MM.1S (cell line): ENCODE data around the gene DCTN3.

Experiments
- DNase-seq: peaks from one replicate; pipeline ENCODE4 v3.0.0-alpha.2; 2015
- H2AFZ ChIP-seq: fragments of 300-600 bp; sonication (generic); 2 replicates; pipeline ENCODE4 v1.6.0; 2016; ENCODE audit warnings: antibody characterized with exemption, low read length
- H3F3A ChIP-seq: fragments of 300-600 bp; sonication (generic); 2 replicates; pipeline ENCODE4 v1.6.1; 2016; ENCODE audit warnings: mild to moderate bottlenecking, antibody characterized with exemption, low read length, moderate library complexity, mixed read lengths; ENCODE audit not compliant: insufficient read depth
- H3K27ac ChIP-seq: fragments of 300-600 bp; sonication (generic); 2 replicates; pipeline ENCODE4 v1.5.1; 2016; ENCODE audit warnings: mild to moderate bottlenecking, low read length
- H3K27me3 ChIP-seq: fragments of 300-600 bp; sonication (generic); replicated peaks from 2 replicates; pipeline ENCODE4 v1.6.0; 2016; ENCODE audit warnings: low read length; ENCODE audit not compliant: insufficient read depth
- H3K36me3 ChIP-seq: fragments of 300-600 bp; sonication (generic); replicated peaks from 2 replicates; pipeline ENCODE4 v1.6.1; 2016; ENCODE audit warnings: mild to moderate bottlenecking, low read length, mixed read lengths; ENCODE audit not compliant: insufficient read depth
- H3K4me1 ChIP-seq: fragments of 300-600 bp; sonication (generic); 2 replicates; pipeline ENCODE4 v1.6.1; 2016; ENCODE audit warnings: low read length, mixed read lengths
- H3K4me2 ChIP-seq: fragments of 300-600 bp; sonication (generic); 2 replicates; pipeline ENCODE4 v1.6.0; 2016; ENCODE audit warnings: low read depth, low read length
- H3K4me3 ChIP-seq: fragments of 300-600 bp; sonication (generic); 2 replicates; pipeline ENCODE4 v1.5.1; 2016; ENCODE audit warnings: low read length, mixed read lengths
- H3K79me2 ChIP-seq: fragments of 300-600 bp; sonication (generic); 2 replicates; pipeline ENCODE4 v1.6.1; 2016; ENCODE audit warnings: mixed run types, low read length, mixed read lengths
- H3K9ac ChIP-seq: fragments of 300-600 bp; sonication (generic); 2 replicates; pipeline ENCODE4 v1.6.1; 2016; ENCODE audit warnings: low read length, mixed read lengths
- H3K9me2 ChIP-seq: fragments of 300-600 bp; sonication (generic); replicated peaks from 2 replicates; pipeline ENCODE4 v1.6.1; 2016; ENCODE audit warnings: mild to moderate bottlenecking, low read length, mixed read lengths; ENCODE audit not compliant: insufficient read depth
- H3K9me3 ChIP-seq: fragments of 300-600 bp; sonication (generic); replicated peaks from 2 replicates; pipeline ENCODE4 v1.6.1; 2016; ENCODE audit warnings: mild to moderate bottlenecking, low read length, mixed read lengths; ENCODE audit not compliant: insufficient read depth
- H4K20me1 ChIP-seq: fragments of 300-600 bp; sonication (generic); 2 replicates; pipeline ENCODE4 v1.6.1; 2016; ENCODE audit warnings: mild to moderate bottlenecking, low read length, moderate library complexity, mixed read lengths; ENCODE audit not compliant: insufficient read depth
- EZH2 ChIP-seq: fragments of 300-600 bp; sonication (generic); optimal IDR thresholded peaks from 2 replicates; pipeline ENCODE3; 2017; ENCODE audit warnings: low read depth, mild to moderate bottlenecking, antibody characterized with exemption, low read length, mixed read lengths
- EZH2phosphoT487 ChIP-seq: fragments of 300-600 bp; sonication (generic); IDR thresholded peaks from 2 replicates; pipeline ENCODE4 v1.6.1; 2018; ENCODE audit warnings: antibody characterized with exemption, low read length
- TF ChIP-seq, protein P1 (sequence below): fragments of 300-600 bp; sonication (generic); IDR thresholded peaks from 2 replicates; pipeline ENCODE4 v1.5.1; 2016; ENCODE audit warnings: antibody characterized with exemption, low read length, mixed read lengths

DCTN3 gene

DNA sequence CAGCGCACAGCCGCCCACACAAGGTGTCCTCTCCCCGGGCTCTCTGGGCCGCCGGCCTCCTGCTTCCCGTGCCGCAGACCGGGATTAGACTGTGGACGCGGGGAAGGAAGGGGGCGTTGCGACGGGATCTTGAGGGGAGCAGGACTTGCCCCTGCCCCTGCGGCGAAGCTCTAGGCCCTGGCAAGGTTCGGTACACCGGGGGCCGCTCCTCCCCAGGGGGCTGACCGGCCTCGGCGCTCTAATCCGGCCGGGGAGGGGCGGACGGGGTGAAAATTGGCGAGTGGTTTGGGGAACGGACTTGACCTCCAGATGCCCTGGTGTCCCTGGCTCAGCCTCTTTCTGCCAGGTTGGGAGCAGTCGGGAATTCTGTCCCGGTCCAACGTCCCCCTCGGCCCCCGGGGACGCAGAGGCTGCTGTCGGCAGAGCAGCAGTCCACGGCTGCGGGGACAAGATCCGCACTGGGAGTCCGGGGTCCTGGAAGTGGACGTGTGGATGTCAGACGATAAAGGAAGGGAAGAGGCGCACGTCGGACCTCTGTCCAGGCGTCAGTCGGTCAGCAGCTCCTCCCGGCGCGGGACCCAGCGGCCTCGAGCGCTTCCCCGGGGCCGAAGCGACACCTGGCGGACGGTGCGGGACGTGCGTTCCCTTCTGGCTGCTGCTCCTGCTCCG, 28.9 kb downstream of the DCTN3 start:
- Histone ChIP-seq H3K36me3 (no peaks in the 10 kb centered on the region), H4K20me1 (no peaks in the 10 kb centered on the region), H3F3A (no peaks in the 10 kb centered on the region), H3K27me3 (peaks cover 70% of the 10 kb centered on the region), H3K4me2 (peak overlapping the region; percentile 90), H3K79me2 (no peaks in the 10 kb centered on the region), H3K27ac (no peak overlapping the region), H3K4me1 (0 out of 2 replicates have a peak, but pooled peaks cover 3% of the 10 kb centered on the region), H3K9ac (no peak overlapping the region), H3K9me2 (no peaks in the 10 kb centered on the region), H3K4me3 (peak overlapping the region; percentile 65), H2AFZ (peak overlapping the region; percentile 46), H3K9me3 (no peaks in the 10 kb centered on the region)
- DNase-seq: peak; percentile 74
- TF ChIP-seq, protein P1, sequence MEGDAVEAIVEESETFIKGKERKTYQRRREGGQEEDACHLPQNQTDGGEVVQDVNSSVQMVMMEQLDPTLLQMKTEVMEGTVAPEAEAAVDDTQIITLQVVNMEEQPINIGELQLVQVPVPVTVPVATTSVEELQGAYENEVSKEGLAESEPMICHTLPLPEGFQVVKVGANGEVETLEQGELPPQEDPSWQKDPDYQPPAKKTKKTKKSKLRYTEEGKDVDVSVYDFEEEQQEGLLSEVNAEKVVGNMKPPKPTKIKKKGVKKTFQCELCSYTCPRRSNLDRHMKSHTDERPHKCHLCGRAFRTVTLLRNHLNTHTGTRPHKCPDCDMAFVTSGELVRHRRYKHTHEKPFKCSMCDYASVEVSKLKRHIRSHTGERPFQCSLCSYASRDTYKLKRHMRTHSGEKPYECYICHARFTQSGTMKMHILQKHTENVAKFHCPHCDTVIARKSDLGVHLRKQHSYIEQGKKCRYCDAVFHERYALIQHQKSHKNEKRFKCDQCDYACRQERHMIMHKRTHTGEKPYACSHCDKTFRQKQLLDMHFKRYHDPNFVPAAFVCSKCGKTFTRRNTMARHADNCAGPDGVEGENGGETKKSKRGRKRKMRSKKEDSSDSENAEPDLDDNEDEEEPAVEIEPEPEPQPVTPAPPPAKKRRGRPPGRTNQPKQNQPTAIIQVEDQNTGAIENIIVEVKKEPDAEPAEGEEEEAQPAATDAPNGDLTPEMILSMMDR: peak; percentile 85
- TF ChIP-seq EZH2 (no peak), EZH2phosphoT487 (no peak)

DNA sequence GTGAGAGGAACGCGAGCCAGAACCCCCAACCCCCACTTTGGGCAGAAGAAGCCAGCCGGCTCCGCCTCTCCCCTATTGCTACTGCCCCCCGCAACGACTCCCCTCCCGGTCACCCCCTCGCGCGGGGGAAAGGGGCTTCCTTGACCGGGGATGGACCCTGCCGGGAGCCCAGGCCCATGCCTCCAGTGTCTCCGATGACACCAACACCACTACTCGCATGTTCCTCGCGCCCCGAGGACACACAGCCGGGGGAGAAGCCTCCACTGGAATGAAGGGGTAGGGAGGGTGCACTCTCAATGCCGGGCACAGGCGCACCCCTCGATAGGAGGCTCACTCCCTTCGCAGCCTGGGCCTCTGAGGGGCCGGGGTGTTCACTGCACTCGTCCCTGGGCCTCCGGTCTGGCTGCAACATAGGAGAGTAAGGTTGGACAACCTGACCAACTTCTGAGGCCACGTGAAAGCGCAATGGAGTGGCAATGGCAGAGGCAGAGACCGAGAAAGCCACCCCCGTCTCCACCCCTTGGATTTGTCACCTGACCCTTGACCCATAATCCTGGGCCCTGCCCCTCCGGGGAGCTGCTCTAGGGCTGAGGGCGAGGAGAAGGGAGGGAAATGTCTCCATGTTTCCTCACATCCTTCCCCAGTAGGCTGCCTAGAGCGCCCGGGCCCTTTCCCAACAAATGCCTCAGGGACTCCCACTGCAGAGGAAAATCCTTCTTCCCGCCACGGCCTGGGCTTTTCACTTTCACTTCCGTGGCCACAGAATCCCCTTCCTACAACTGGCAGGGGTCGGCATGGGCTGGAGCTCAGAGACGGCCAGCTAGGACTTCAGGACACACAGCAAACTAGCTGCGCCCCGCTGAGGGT, 29.7 kb downstream of the DCTN3 start:
- peaks cover 78% of the 10 kb centered on the region for H3K27me3 ChIP-seq
- H3K27ac ChIP-seq: no peak overlapping the region
- no peaks in the 10 kb centered on the region for H3K79me2 ChIP-seq
- peak overlapping the region; percentile 65 for H3K4me3 ChIP-seq
- no peaks in the 10 kb centered on the region for H3K9me3 ChIP-seq
- H2AFZ ChIP-seq: peak overlapping the region; percentile 46
- H3K4me1 ChIP-seq: 0 out of 2 replicates have a peak, but pooled peaks cover 3% of the 10 kb centered on the region
- no peak overlapping the region for H3K9ac ChIP-seq
- H4K20me1 ChIP-seq: no peaks in the 10 kb centered on the region
- H3F3A ChIP-seq: no peaks in the 10 kb centered on the region
- TF ChIP-seq EZH2 (no peak), EZH2phosphoT487 (no peak)
- TF ChIP-seq, protein P1: no peak
- H3K9me2 ChIP-seq: no peaks in the 10 kb centered on the region
- peak overlapping the region; percentile 90 for H3K4me2 ChIP-seq
- no peaks in the 10 kb centered on the region for H3K36me3 ChIP-seq
- DNase-seq: no peak

DNA sequence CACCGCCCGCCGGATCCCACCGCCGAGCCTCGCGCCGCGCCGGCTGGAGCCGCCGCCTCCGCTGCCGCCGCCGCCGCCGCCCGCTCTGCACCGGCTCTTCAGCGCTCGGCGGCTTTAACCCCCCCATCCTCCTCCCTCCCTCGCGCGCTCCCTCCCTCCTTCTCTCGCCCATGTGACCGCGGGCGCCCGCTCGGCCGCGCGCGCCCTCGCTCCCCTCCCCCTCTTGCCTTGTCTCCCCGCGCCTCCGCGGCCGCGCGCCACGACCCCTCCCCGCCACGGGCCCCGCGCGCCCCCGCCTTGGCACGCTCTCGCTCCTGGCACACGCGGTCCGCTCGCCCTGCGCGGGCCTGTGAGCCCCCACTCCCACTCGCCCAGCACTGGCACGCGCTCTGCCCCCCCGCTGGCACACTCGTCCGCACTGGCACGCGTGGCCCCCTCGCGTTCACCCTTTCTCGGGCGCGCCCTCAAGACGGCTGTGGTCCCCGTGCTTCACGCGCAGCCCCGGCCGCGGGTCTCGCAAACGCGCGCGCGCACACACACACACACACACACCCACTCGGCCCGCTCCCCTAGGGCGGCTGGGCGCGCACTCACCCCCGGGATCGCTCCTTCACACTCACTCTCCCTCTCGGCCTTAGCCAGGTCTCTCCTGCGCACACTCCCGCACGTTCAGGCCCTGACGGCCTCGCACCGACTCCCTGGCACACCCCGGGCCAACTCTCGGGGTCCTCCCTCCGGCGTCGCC, 30.5 kb downstream of the DCTN3 start, which contains the start of gene CNTFR:
Gene CNTFR, minus strand, starts transcription at position 89 of the 745 bp plus-strand sequence. CDS start 20,743 bp downstream, outside the sequence.
- Histone ChIP-seq H4K20me1 (no peaks in the 10 kb centered on the region), H3K9me3 (no peaks in the 10 kb centered on the region), H3K4me2 (peak within 1 kb of the TSS; percentile 90; the same call in 1 of the 2 replicates), H3K9ac (no peak within 1 kb of the TSS), H3K4me3 (no peak within 1 kb of the TSS), H3K4me1 (0 out of 2 replicates have a peak, but pooled peaks cover 3% of the 10 kb centered on the region), H3K27ac (no peak within 1 kb of the TSS), H3F3A (no peaks in the 10 kb centered on the region), H3K36me3 (no peaks in the 10 kb centered on the region), H2AFZ (no peak within 1 kb of the TSS), H3K9me2 (no peaks in the 10 kb centered on the region), H3K27me3 (peaks cover 86% of the 10 kb centered on the region), H3K79me2 (no peaks in the 10 kb centered on the region)
- DNase-seq: no peak
- TF ChIP-seq, protein P1: no peak
- TF ChIP-seq EZH2 (no peak), EZH2phosphoT487 (no peak)
